HuH-7 (cell line): Measurements from ENCODE around the gene HMGCS2.
"Not testable (repeated sequence)": the region's sequence is repeated elsewhere in the genome, so short reads cannot be mapped to it uniquely, and the experiment has no call there.

Source experiments
- DNase-seq: peaks from one replicate; pipeline ENCODE4 v3.0.0; 2011; ENCODE audit warnings: low spot score

Gene HMGCS2

GRCh38 chr1:119790451-119791198 is 21.9 kb upstream of the HMGCS2 start:
- DNase-seq = no peak

GRCh38 chr1:119787776-119788175 is 19.1 kb upstream of the HMGCS2 start:
- DNase-seq = no peak

GRCh38 chr1:119786473-119787050 is 17.9 kb upstream of the HMGCS2 start:
- DNase-seq = not testable (repeated sequence)

- DNase-seq = not testable (repeated sequence)
These were observed 17.3 kb upstream of the HMGCS2 start for GRCh38 chr1:119786046-119786445.

GRCh38 chr1:119784191-119784781 is 15.6 kb upstream of the HMGCS2 start:
- peak; percentile 45 for DNase-seq

- DNase-seq = no peak
These were observed 14.9 kb upstream of the HMGCS2 start for GRCh38 chr1:119783354-119784185.

- no peak for DNase-seq
These were observed 14.1 kb upstream of the HMGCS2 start for GRCh38 chr1:119782631-119783325.

- no peak for DNase-seq
These were observed 12.9 kb upstream of the HMGCS2 start for GRCh38 chr1:119781434-119782210.

- peak; percentile 35 for DNase-seq
These were observed 11.2 kb upstream of the HMGCS2 start for GRCh38 chr1:119779869-119780356.

- DNase-seq = no peak
These were observed 10.3 kb upstream of the HMGCS2 start for GRCh38 chr1:119778886-119779560.

- no peak for DNase-seq
These were observed 9.7 kb upstream of the HMGCS2 start for GRCh38 chr1:119778359-119778758.

- peak; percentile 31 for DNase-seq
These were observed 6.2 kb upstream of the HMGCS2 start for GRCh38 chr1:119774746-119775490.

- DNase-seq = no peak
These were observed 5.1 kb upstream of the HMGCS2 start for GRCh38 chr1:119773711-119774241.

GRCh38 chr1:119772298-119772697 is 3.6 kb upstream of the HMGCS2 start:
- no peak for DNase-seq

- no peak for DNase-seq
These were observed 3.1 kb upstream of the HMGCS2 start for GRCh38 chr1:119771770-119772169.

GRCh38 chr1:119771016-119771415 is 2.3 kb upstream of the HMGCS2 start:
- DNase-seq = no peak

GRCh38 chr1:119767486-119767885 is 1.2 kb downstream of the HMGCS2 start:
- DNase-seq = no peak

GRCh38 chr1:119766374-119766794 is 2.3 kb downstream of the HMGCS2 start:
- peak; percentile 46 for DNase-seq

- DNase-seq = no peak
These were observed 4.5 kb downstream of the HMGCS2 start for GRCh38 chr1:119764220-119764619.
